Keratinocyte (primary cell): ENCODE measurements around the gene DPEP2. TPM values are rescaled to one million over a fixed set of nuclear protein-coding genes. Genes with fewer than 3 reads are reported as not detected.

Experiments
- DNase-seq: peaks from one replicate; pipeline ENCODE4 v3.0.0-alpha.2; 2011; ENCODE audit warnings: low read depth, missing footprints, low spot score
- FAIRE-seq: peaks from 2 replicates; lab custom pipeline; 2011; peaks lifted over from hg19 to GRCh38; lab: Jason Lieb, UNC
- H2AFZ ChIP-seq: 2 replicates; pipeline ENCODE4 v1.6.0; 2012; ENCODE audit warnings: low read length, control low read depth, inconsistent platforms; ENCODE audit not compliant: control insufficient read depth
- H3K27ac ChIP-seq: 2 replicates; pipeline ENCODE4 v1.5.1; 2011; ENCODE audit warnings: low read length; ENCODE audit not compliant: control insufficient read depth, insufficient read depth
- H3K27me3 ChIP-seq: 3 replicates; pipeline ENCODE4 v1.6.0; 2011; ENCODE audit warnings: low read length; ENCODE audit not compliant: control insufficient read depth, insufficient read depth; ENCODE audit errors: extremely low read depth
- H3K36me3 ChIP-seq, 2 experiments: 2 replicates in 1 of 2; 3 replicates in 1 of 2; pipeline ENCODE4 v1.5.1; 2011; ENCODE audit warnings: low read length in 2 of 2, mild to moderate bottlenecking in 1 of 2; ENCODE audit not compliant: control insufficient read depth in 2 of 2, insufficient read depth in 2 of 2; ENCODE audit errors: extremely low read depth in 1 of 2
- H3K4me1 ChIP-seq: 3 replicates; pipeline ENCODE4 v1.5.1; 2011; ENCODE audit warnings: low read length; ENCODE audit not compliant: control insufficient read depth, insufficient read depth; ENCODE audit errors: extremely low read depth
- H3K4me2 ChIP-seq: 3 replicates; pipeline ENCODE4 v1.6.0; 2011; ENCODE audit warnings: low read depth, low read length; ENCODE audit not compliant: control insufficient read depth, insufficient read depth; ENCODE audit errors: extremely low read depth
- H3K4me3 ChIP-seq, 3 experiments: fragments of 200-600 bp in 1 of 3; sonication (generic) in 1 of 3; 2 replicates in 2 of 3; 3 replicates in 1 of 3; pipeline ENCODE4 v1.5.1; 2011 to 2016; ENCODE audit warnings: low read length in 3 of 3, mild to moderate bottlenecking in 3 of 3, control low read depth in 2 of 3, inconsistent platforms in 1 of 3, low read depth in 1 of 3, mixed read lengths in 1 of 3, mixed run types in 1 of 3, moderate library complexity in 1 of 3; ENCODE audit not compliant: control insufficient read depth in 2 of 3, insufficient read depth in 2 of 3; ENCODE audit errors: extremely low read depth in 1 of 3
- H3K79me2 ChIP-seq: 2 replicates; pipeline ENCODE4 v1.6.0; 2012; ENCODE audit warnings: low read length; ENCODE audit not compliant: control insufficient read depth, insufficient read depth
- H3K9ac ChIP-seq: 3 replicates; pipeline ENCODE4 v1.6.0; 2011; ENCODE audit warnings: low read length; ENCODE audit not compliant: control insufficient read depth, insufficient read depth; ENCODE audit errors: extremely low read depth
- H3K9me1 ChIP-seq: 3 replicates; pipeline ENCODE4 v1.6.0; 2011; ENCODE audit warnings: low read length; ENCODE audit not compliant: control insufficient read depth, insufficient read depth; ENCODE audit errors: extremely low read depth
- H3K9me3 ChIP-seq: 2 replicates; pipeline ENCODE4 v1.5.1; 2012; ENCODE audit warnings: low read depth, low read length; ENCODE audit not compliant: control insufficient read depth
- H4K20me1 ChIP-seq: 3 replicates; pipeline ENCODE4 v1.6.0; 2011; ENCODE audit warnings: low read length; ENCODE audit not compliant: control insufficient read depth, insufficient read depth; ENCODE audit errors: extremely low read depth
- CTCF ChIP-seq, 3 experiments: IDR thresholded peaks in 1 of 3; conservative IDR thresholded peaks in 1 of 3; optimal IDR thresholded peaks in 1 of 3; 2 replicates in 2 of 3; 3 replicates in 1 of 3; pipeline versions ENCODE3 to v1.5.1; 2011; ENCODE audit warnings: low read length in 3 of 3, mild to moderate bottlenecking in 3 of 3, moderate library complexity in 2 of 3, control low read depth in 1 of 3, inconsistent platforms in 1 of 3; ENCODE audit not compliant: insufficient read depth in 2 of 3; ENCODE audit errors: extremely low read depth in 1 of 3
- EZH2 ChIP-seq: IDR thresholded peaks from one replicate; pipeline ENCODE4 v1.6.1; 2012; ENCODE audit warnings: inconsistent platforms, mild to moderate bottlenecking, low read length, moderate library complexity
- dilution Hi-C: fragments of 300-500 bp; cut with MboI; formaldehyde crosslinking; loops from one replicate; pipeline ENCODE4 v1.7.0; 2020; ENCODE audit warnings: low sequenced_read_pairs; ENCODE audit not compliant: extremely low pct_ligation_motif_present
- polyA plus RNA-seq, 5 experiments: library from polyadenylated mRNA; depleted of rRNA in 3 of 5; stranded (reverse) in 3 of 5; stranded (forward) in 1 of 5; unstranded in 1 of 5; fragments of >200 nt; gene quantifications; 1 replicate in 1 of 5; 2 replicates in 3 of 5; 3 replicates in 1 of 5; pipeline versions ENCODE4 v1.2.1 to v1.2.3, GENCODE V29; 2011 to 2012; ENCODE audit warnings: missing spikeins in 2 of 5, low read depth in 1 of 5, low replicate concordance in 1 of 5

Gene DPEP2
- polyA plus RNA-seq, 1 donor (not counting 4 experiments of a cell fraction or from before 2014, with no cell fraction given) = not detected

GRCh38 chr16:67959536-67960329 is 39.6 kb downstream of the DPEP2 start:
- Histone ChIP-seq H3K4me1 (peaks cover 54% of the 10 kb centered on the region), H3K9me1 (peaks cover 9% of the 10 kb centered on the region), H2AFZ (no peak overlapping the region), H3K9ac (no peak overlapping the region), H3K36me3 (peaks cover 40 to 58% of the 10 kb centered on the region in 2 experiments), H3K9me3 (no peaks in the 10 kb centered on the region), H3K27ac (no peak overlapping the region), H3K4me3 (no peak overlapping the region), H3K27me3 (no peaks in the 10 kb centered on the region), H4K20me1 (peaks cover 11% of the 10 kb centered on the region), H3K79me2 (peaks cover 29% of the 10 kb centered on the region), H3K4me2 (peak overlapping the region; percentile 3)
- TF ChIP-seq EZH2 (no peak), CTCF (optimal IDR thresholded peaks at IDR 0.05 in 1 of 3, IDR thresholded peaks at IDR 0.05 in 1 of 3, conservative IDR thresholded peaks at IDR 0.05 in 1 of 3; ENCODE audit: extremely low read depth in 1 of 3, insufficient read depth in 2 of 3, low read length in 3 of 3) (no peak)
- DNase-seq = no peak
- no peak for FAIRE-seq
- dilution Hi-C loops = no loop called here

GRCh38 chr16:67957622-67958021 is 41.7 kb downstream of the DPEP2 start:
- Histone ChIP-seq H4K20me1 (peaks cover 11% of the 10 kb centered on the region), H3K9me3 (no peaks in the 10 kb centered on the region), H3K9ac (no peak overlapping the region), H3K36me3 (peaks cover 49 to 59% of the 10 kb centered on the region in 2 experiments), H3K27ac (no peak overlapping the region), H3K27me3 (no peaks in the 10 kb centered on the region), H3K4me2 (no peak overlapping the region), H3K4me3 (no peak overlapping the region), H3K79me2 (peaks cover 24% of the 10 kb centered on the region), H2AFZ (no peak overlapping the region), H3K9me1 (peaks cover 9% of the 10 kb centered on the region), H3K4me1 (peaks cover 33% of the 10 kb centered on the region)
- DNase-seq (no peak), FAIRE-seq (no peak)
- dilution Hi-C loops = no loop called here
- TF ChIP-seq CTCF (optimal IDR thresholded peaks at IDR 0.05 in 1 of 3, IDR thresholded peaks at IDR 0.05 in 1 of 3, conservative IDR thresholded peaks at IDR 0.05 in 1 of 3; ENCODE audit: extremely low read depth in 1 of 3, insufficient read depth in 2 of 3, low read length in 3 of 3) (no peak), EZH2 (no peak)
